LoVo (cell line): ENCODE data around the gene RBM19.

Experiments
- DNase-seq: peaks from one replicate; pipeline ENCODE4 v3.0.0-alpha.2; 2016; ENCODE audit warnings: low spot score

Gene RBM19

GRCh38 chr12:113882690-113883089 lies 83.4 kb downstream of the RBM19 start:
- DNase-seq = no peak

- DNase-seq = no peak
Observed at GRCh38 chr12:113880988-113881962, 84.8 kb downstream of the RBM19 start.

GRCh38 chr12:113880326-113880725 lies 85.8 kb downstream of the RBM19 start:
- no peak for DNase-seq

GRCh38 chr12:113879658-113880057 lies 86.5 kb downstream of the RBM19 start:
- DNase-seq = no peak

GRCh38 chr12:113877607-113878006 lies 88.5 kb downstream of the RBM19 start:
- DNase-seq = no peak

GRCh38 chr12:113876160-113876559 lies 90.0 kb downstream of the RBM19 start:
- no peak for DNase-seq

GRCh38 chr12:113875691-113876090 lies 90.4 kb downstream of the RBM19 start:
- no peak for DNase-seq

GRCh38 chr12:113874999-113875561 lies 91.0 kb downstream of the RBM19 start:
- no peak for DNase-seq

GRCh38 chr12:113874326-113874725 lies 91.8 kb downstream of the RBM19 start:
- DNase-seq = no peak

GRCh38 chr12:113873740-113874139 lies 92.4 kb downstream of the RBM19 start:
- no peak for DNase-seq

- no peak for DNase-seq
Observed at GRCh38 chr12:113870890-113871289, 95.2 kb downstream of the RBM19 start.

GRCh38 chr12:113870035-113870434 lies 96.1 kb downstream of the RBM19 start:
- no peak for DNase-seq

- DNase-seq = no peak
Observed at GRCh38 chr12:113868365-113868764, 97.8 kb downstream of the RBM19 start.

GRCh38 chr12:113867258-113867657 lies 98.9 kb downstream of the RBM19 start:
- DNase-seq = no peak

- no peak for DNase-seq
Observed at GRCh38 chr12:113866496-113866895, 99.6 kb downstream of the RBM19 start.

- DNase-seq = no peak
Observed at GRCh38 chr12:113863455-113863845, 102.7 kb downstream of the RBM19 start.

- no peak for DNase-seq
Observed at GRCh38 chr12:113862590-113863454, 103.3 kb downstream of the RBM19 start.

- no peak for DNase-seq
Observed at GRCh38 chr12:113861708-113862312, 104.3 kb downstream of the RBM19 start.

- DNase-seq = no peak
Observed at GRCh38 chr12:113860950-113861349, 105.2 kb downstream of the RBM19 start.

- DNase-seq = no peak
Observed at GRCh38 chr12:113860059-113860820, 105.9 kb downstream of the RBM19 start.

- DNase-seq = no peak
Observed at GRCh38 chr12:113858841-113859386, 107.2 kb downstream of the RBM19 start.
